ENCODE measurements around the gene ASGR2. TPM values are rescaled to one million over a fixed set of nuclear protein-coding genes. Genes with fewer than 3 reads are reported as not detected.

The ASGR2 gene
- polyA plus RNA-seq, 2 of the 4 experiments (the other 2 are of a cell fraction) = 0.06 to 0.34 TPM

Small RNAs within 50 kb of the gene (small RNA-seq; reads per million reads assigned to genes)
- gene AC120057.1 = 0 reads per million in 6 experiments

Other genes with a start within 250 kb of the ASGR2 start
- not detected in 2 replicates for gene ALOX12, start 118.8 kb downstream of the ASGR2 start, polyA plus RNA-seq (2011; rRNA removed)
- not detected in 3 replicates for gene ALOX12, start 118.8 kb downstream of the ASGR2 start, polyA plus RNA-seq (2017; fragmentation: RNase III; extraction: RNeasy Plus Mini Kit Qiagen cat#74134 plus additional on column Dnase treatment)
- 185 and 210 TPM in 2 replicates for gene RNASEK, start 102.2 kb downstream of the ASGR2 start, polyA plus RNA-seq (2011; rRNA removed)
- 388 to 426 TPM (median 424 TPM) in 3 replicates for gene RNASEK, start 102.2 kb downstream of the ASGR2 start, polyA plus RNA-seq (2017; fragmentation: RNase III; extraction: RNeasy Plus Mini Kit Qiagen cat#74134 plus additional on column Dnase treatment)
- 0.16 TPM in 1 of 2 replicates, not detected in the other for gene BCL6B, start 91.8 kb downstream of the ASGR2 start, polyA plus RNA-seq (2011; rRNA removed)
- 0.03 to 0.04 TPM in 2 of 3 replicates, not detected in the other for gene BCL6B, start 91.8 kb downstream of the ASGR2 start, polyA plus RNA-seq (2017; fragmentation: RNase III; extraction: RNeasy Plus Mini Kit Qiagen cat#74134 plus additional on column Dnase treatment)
- gene SLC16A13, start 78.8 kb downstream of the ASGR2 start, polyA plus RNA-seq (2011; rRNA removed) = 6.2 and 8.0 TPM in 2 replicates
- gene SLC16A13, start 78.8 kb downstream of the ASGR2 start, polyA plus RNA-seq (2017; fragmentation: RNase III; extraction: RNeasy Plus Mini Kit Qiagen cat#74134 plus additional on column Dnase treatment) = 6.2 to 10.9 TPM (median 10.4 TPM) in 3 replicates
- not detected in 2 replicates for gene SLC16A11, start 70.7 kb downstream of the ASGR2 start, polyA plus RNA-seq (2011; rRNA removed)
- not detected in 3 replicates for gene SLC16A11, start 70.7 kb downstream of the ASGR2 start, polyA plus RNA-seq (2017; fragmentation: RNase III; extraction: RNeasy Plus Mini Kit Qiagen cat#74134 plus additional on column Dnase treatment)
- not detected in 2 replicates for gene CLEC10A, start 34.6 kb downstream of the ASGR2 start, polyA plus RNA-seq (2011; rRNA removed)
- not detected in 3 replicates for gene CLEC10A, start 34.6 kb downstream of the ASGR2 start, polyA plus RNA-seq (2017; fragmentation: RNase III; extraction: RNeasy Plus Mini Kit Qiagen cat#74134 plus additional on column Dnase treatment)
- gene ASGR1, start 64.5 kb upstream of the ASGR2 start, polyA plus RNA-seq (2011; rRNA removed) = 2.6 and 3.4 TPM in 2 replicates
- 1.0 to 1.6 TPM (median 1.6 TPM) in 3 replicates for gene ASGR1, start 64.5 kb upstream of the ASGR2 start, polyA plus RNA-seq (2017; fragmentation: RNase III; extraction: RNeasy Plus Mini Kit Qiagen cat#74134 plus additional on column Dnase treatment)
- gene DLG4, start 105.0 kb upstream of the ASGR2 start, polyA plus RNA-seq (2011; rRNA removed) = 8.3 and 9.2 TPM in 2 replicates
- gene DLG4, start 105.0 kb upstream of the ASGR2 start, polyA plus RNA-seq (2017; fragmentation: RNase III; extraction: RNeasy Plus Mini Kit Qiagen cat#74134 plus additional on column Dnase treatment) = 16.1 to 22.6 TPM (median 21.3 TPM) in 3 replicates
- 238 and 288 TPM in 2 replicates for gene ACADVL, start 105.1 kb upstream of the ASGR2 start, polyA plus RNA-seq (2011; rRNA removed)
- 392 to 429 TPM (median 425 TPM) in 3 replicates for gene ACADVL, start 105.1 kb upstream of the ASGR2 start, polyA plus RNA-seq (2017; fragmentation: RNase III; extraction: RNeasy Plus Mini Kit Qiagen cat#74134 plus additional on column Dnase treatment)
- gene DVL2, start 119.7 kb upstream of the ASGR2 start, polyA plus RNA-seq (2011; rRNA removed) = 5.7 and 9.6 TPM in 2 replicates
- 30.7 to 40.4 TPM (median 37.7 TPM) in 3 replicates for gene DVL2, start 119.7 kb upstream of the ASGR2 start, polyA plus RNA-seq (2017; fragmentation: RNase III; extraction: RNeasy Plus Mini Kit Qiagen cat#74134 plus additional on column Dnase treatment)
- 52.1 and 61.2 TPM in 2 replicates for gene PHF23, start 124.6 kb upstream of the ASGR2 start, polyA plus RNA-seq (2011; rRNA removed)
- gene PHF23, start 124.6 kb upstream of the ASGR2 start, polyA plus RNA-seq (2017; fragmentation: RNase III; extraction: RNeasy Plus Mini Kit Qiagen cat#74134 plus additional on column Dnase treatment) = 70.9 to 80.2 TPM (median 79.1 TPM) in 3 replicates
- gene GABARAP, start 127.6 kb upstream of the ASGR2 start, polyA plus RNA-seq (2011; rRNA removed) = 399 and 502 TPM in 2 replicates
- gene GABARAP, start 127.6 kb upstream of the ASGR2 start, polyA plus RNA-seq (2017; fragmentation: RNase III; extraction: RNeasy Plus Mini Kit Qiagen cat#74134 plus additional on column Dnase treatment) = 431 to 510 TPM (median 504 TPM) in 3 replicates
- 161 and 251 TPM in 2 replicates for gene CTDNEP1, start 136.9 kb upstream of the ASGR2 start, polyA plus RNA-seq (2011; rRNA removed)
- 145 to 151 TPM (median 147 TPM) in 3 replicates for gene CTDNEP1, start 136.9 kb upstream of the ASGR2 start, polyA plus RNA-seq (2017; fragmentation: RNase III; extraction: RNeasy Plus Mini Kit Qiagen cat#74134 plus additional on column Dnase treatment)
- gene ELP5, start 137.4 kb upstream of the ASGR2 start, polyA plus RNA-seq (2011; rRNA removed) = 114 and 133 TPM in 2 replicates
- 89.2 to 97.3 TPM (median 92.1 TPM) in 3 replicates for gene ELP5, start 137.4 kb upstream of the ASGR2 start, polyA plus RNA-seq (2017; fragmentation: RNase III; extraction: RNeasy Plus Mini Kit Qiagen cat#74134 plus additional on column Dnase treatment)
- 4.2 and 4.6 TPM in 2 replicates for gene CLDN7, start 147.7 kb upstream of the ASGR2 start, polyA plus RNA-seq (2011; rRNA removed)
- gene CLDN7, start 147.7 kb upstream of the ASGR2 start, polyA plus RNA-seq (2017; fragmentation: RNase III; extraction: RNeasy Plus Mini Kit Qiagen cat#74134 plus additional on column Dnase treatment) = 0.59 to 0.97 TPM (median 0.59 TPM) in 3 replicates
- 0.16 TPM in 2 replicates for gene SLC2A4, start 166.9 kb upstream of the ASGR2 start, polyA plus RNA-seq (2011; rRNA removed)
- 0.17 to 0.18 TPM (median 0.17 TPM) in 3 replicates for gene SLC2A4, start 166.9 kb upstream of the ASGR2 start, polyA plus RNA-seq (2017; fragmentation: RNase III; extraction: RNeasy Plus Mini Kit Qiagen cat#74134 plus additional on column Dnase treatment)
- gene YBX2, start 179.8 kb upstream of the ASGR2 start, polyA plus RNA-seq (2011; rRNA removed) = 0.61 and 0.98 TPM in 2 replicates
- 0.22 to 0.57 TPM (median 0.36 TPM) in 3 replicates for gene YBX2, start 179.8 kb upstream of the ASGR2 start, polyA plus RNA-seq (2017; fragmentation: RNase III; extraction: RNeasy Plus Mini Kit Qiagen cat#74134 plus additional on column Dnase treatment)
- gene EIF5A, start 192.8 kb upstream of the ASGR2 start, polyA plus RNA-seq (2011; rRNA removed) = 945 and 969 TPM in 2 replicates
- 1,779 to 2,042 TPM (median 1,918 TPM) in 3 replicates for gene EIF5A, start 192.8 kb upstream of the ASGR2 start, polyA plus RNA-seq (2017; fragmentation: RNase III; extraction: RNeasy Plus Mini Kit Qiagen cat#74134 plus additional on column Dnase treatment)
- gene GPS2, start 200.5 kb upstream of the ASGR2 start, polyA plus RNA-seq (2011; rRNA removed) = 48.5 and 61.7 TPM in 2 replicates
- gene GPS2, start 200.5 kb upstream of the ASGR2 start, polyA plus RNA-seq (2017; fragmentation: RNase III; extraction: RNeasy Plus Mini Kit Qiagen cat#74134 plus additional on column Dnase treatment) = 147 to 171 TPM (median 158 TPM) in 3 replicates
- gene NEURL4, start 214.5 kb upstream of the ASGR2 start, polyA plus RNA-seq (2011; rRNA removed) = 12.2 and 18.3 TPM in 2 replicates
- 44.2 to 50.4 TPM (median 47.5 TPM) in 3 replicates for gene NEURL4, start 214.5 kb upstream of the ASGR2 start, polyA plus RNA-seq (2017; fragmentation: RNase III; extraction: RNeasy Plus Mini Kit Qiagen cat#74134 plus additional on column Dnase treatment)
- gene ACAP1, start 221.7 kb upstream of the ASGR2 start, polyA plus RNA-seq (2011; rRNA removed) = 0.03 and 0.41 TPM in 2 replicates
- gene ACAP1, start 221.7 kb upstream of the ASGR2 start, polyA plus RNA-seq (2017; fragmentation: RNase III; extraction: RNeasy Plus Mini Kit Qiagen cat#74134 plus additional on column Dnase treatment) = 1.3 to 2.1 TPM (median 1.4 TPM) in 3 replicates
- gene KCTD11, start 237.3 kb upstream of the ASGR2 start, polyA plus RNA-seq (2011; rRNA removed) = 6.1 and 7.0 TPM in 2 replicates
- gene KCTD11, start 237.3 kb upstream of the ASGR2 start, polyA plus RNA-seq (2017; fragmentation: RNase III; extraction: RNeasy Plus Mini Kit Qiagen cat#74134 plus additional on column Dnase treatment) = 9.6 to 10.7 TPM (median 10.3 TPM) in 3 replicates
- not detected in 2 replicates for gene TMEM95, start 240.3 kb upstream of the ASGR2 start, polyA plus RNA-seq (2011; rRNA removed)
- gene TMEM95, start 240.3 kb upstream of the ASGR2 start, polyA plus RNA-seq (2017; fragmentation: RNase III; extraction: RNeasy Plus Mini Kit Qiagen cat#74134 plus additional on column Dnase treatment) = not detected in 3 replicates

Measured in A549 (cell line).